GM19351 (cell line): Measurements from ENCODE around the gene MYH10.

Experiments used
- ATAC-seq: cut with Tn5 transposase; IDR thresholded peaks from one replicate; pipeline ENCODE4 v1.9.1; 2021; ENCODE audit warnings: mild to moderate bottlenecking, moderate library complexity; ENCODE audit not compliant: unreplicated experiment

The MYH10 gene

DNA sequence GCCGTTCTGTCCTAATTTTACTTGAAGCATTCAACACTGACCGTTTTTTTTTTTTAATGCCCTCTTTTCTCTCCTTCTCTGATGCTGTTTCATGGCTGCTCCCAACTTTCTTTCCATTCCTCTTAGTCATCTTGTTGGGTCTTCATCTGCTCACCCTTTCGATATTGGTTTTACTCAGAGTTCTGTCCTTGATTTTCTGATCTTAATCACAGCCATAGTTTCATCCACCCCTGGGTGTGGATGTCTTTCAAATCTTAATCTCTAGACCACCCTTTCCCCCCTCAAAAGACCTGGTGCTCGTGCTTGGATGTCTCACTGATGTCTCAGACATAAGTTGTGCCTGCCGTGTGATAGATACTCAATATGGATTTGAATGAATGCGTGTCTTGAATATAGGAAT lies 172.4 kb downstream of the MYH10 start:
- no peak for ATAC-seq

DNA sequence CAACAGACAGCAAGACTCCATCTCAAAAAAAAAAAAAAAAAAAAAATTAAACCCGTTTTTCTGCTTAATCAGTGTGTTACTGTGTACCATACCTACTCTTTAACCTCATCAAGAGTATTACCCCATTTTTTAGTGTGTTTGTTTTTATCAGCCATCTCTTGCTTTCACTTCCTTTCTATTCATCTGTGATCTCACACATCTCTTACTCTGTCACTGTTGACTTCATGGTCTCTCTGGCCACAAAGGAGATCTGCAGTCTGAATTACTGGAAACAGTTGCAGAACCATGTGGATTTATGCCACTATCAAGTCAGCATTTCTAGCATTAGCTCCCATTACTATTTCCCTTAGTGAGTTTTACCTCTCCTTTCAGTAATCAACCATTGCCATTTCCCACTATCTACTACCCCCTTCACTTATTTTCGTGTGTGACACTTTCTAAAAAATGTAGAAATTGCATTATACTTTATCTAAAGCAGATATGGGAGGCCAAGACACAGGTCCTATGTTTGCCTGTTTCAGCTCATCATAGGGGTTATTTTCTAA lies 174.8 kb downstream of the MYH10 start:
- no peak for ATAC-seq

DNA sequence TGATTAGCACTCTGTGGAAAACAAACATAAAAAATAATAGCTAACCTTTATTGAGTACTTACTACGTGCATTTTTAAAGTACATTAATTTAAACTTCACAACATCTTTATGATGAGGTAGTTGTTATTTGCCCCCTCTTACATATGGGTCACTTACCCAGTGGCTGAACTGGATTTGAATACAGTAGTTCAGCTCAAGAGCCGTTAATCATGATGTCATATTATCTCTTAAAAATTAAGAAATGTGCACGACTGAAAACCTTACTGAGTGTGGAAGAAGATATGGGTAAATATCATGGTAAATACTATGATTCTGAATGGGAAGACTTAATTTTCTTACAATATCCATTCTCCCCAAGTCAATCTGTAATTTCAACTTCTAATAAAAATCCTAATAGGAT lies 177.2 kb downstream of the MYH10 start:
- ATAC-seq = no peak

DNA sequence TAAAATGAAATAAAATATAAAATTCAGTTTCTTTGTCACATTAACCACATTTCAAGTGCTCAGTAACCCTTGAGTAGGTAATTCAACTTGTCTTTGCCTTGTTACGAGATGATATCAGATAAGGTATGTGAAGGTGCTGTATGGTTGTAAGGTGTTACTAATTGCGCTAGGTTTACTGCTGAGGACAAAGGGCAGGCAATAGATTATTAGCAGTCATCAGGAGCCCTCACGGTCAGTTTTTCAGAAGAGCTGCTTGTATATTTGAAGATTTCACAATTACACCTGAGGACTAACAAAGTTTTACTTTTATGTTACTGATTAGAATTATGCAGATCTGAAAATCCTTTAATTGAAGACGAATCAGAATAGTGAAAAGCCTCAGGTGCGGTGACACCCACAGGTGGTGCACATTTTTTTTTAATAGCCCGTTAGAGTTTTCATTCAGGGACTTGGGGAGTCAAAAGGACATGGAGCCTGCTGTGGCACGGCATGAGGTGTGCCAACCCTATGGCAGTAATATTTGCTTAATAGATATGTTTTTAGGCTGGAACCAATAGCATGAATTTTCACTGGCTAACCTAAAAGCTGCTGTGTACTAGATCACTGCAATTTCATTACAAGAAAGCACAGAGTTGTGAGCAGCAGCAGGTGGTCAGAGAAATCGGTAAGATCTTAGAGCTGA lies 178.5 kb downstream of the MYH10 start:
- no peak for ATAC-seq

DNA sequence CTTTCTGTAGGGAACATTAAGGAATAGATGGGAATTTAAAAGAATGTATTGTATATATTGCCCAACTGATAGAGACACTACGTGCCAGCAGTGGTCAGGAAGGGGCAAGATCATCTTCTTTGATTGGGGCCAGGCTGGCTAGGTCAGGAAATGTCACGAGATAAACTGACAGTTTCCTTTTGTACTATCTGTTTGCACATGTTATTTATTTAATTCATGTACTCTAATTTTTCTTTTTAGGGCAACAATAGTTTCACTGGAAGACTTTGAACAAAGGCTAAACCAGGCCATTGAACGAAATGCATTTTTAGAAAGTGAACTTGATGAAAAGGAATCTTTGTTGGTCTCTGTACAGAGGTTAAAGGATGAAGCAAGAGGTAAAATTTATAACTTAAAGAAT lies 182.2 kb downstream of the MYH10 start:
- ATAC-seq = no peak

DNA sequence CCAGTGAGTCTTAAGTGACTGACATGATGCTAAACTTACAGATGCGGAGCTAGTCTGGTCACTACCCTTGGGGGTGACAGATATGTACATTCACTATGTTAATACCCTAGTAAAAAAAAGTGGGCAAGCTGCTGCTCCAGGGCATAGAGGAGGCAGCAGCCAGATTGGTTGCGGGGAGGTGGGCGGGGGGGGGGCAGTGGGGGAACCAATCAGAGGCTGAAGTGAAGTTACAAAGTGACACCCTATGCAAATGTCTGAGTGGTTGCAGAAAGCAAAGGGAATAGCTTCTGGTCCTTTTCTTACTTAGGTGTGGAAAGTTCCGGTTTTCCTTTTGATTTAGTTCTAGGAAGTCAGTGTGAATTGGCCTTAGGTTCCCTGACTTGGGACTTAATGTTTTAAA lies 182.7 kb downstream of the MYH10 start:
- no peak for ATAC-seq

DNA sequence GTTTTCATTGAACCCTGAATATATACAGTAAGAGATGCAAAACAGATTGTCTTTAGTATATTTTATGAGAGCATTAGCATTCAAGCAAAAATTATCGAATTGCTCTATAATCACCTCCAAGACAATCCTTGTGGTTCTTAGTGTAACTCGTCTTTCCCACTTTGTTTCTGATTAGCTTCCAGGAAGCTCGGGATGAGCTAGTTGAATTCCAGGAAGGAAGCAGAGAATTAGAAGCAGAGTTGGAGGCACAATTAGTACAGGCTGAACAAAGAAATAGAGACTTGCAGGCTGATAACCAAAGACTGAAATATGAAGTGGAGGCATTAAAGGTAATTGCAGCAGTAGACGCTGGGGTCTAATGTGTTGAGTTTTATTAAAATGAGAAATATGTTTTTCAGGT lies 185.0 kb downstream of the MYH10 start:
- no peak for ATAC-seq

DNA sequence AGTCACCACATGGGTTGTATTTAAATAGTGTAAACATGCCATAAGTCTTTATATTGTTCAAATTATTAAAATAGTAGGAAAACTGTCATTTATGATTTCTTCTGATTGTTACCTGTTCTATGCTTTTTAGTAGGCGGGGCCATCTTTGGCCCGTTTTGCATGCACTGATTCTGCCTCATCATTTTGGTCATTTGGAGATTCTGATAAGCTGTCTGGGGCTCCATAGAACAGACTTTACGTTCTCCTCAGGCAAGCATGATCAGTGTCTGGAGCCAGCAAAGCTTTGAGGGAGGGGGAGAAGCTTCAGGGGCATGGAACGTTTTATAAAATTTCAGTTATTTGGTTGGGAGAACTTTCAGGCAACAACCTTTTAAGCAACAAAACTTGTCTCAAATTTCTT lies 186.0 kb downstream of the MYH10 start:
- ATAC-seq = no peak

DNA sequence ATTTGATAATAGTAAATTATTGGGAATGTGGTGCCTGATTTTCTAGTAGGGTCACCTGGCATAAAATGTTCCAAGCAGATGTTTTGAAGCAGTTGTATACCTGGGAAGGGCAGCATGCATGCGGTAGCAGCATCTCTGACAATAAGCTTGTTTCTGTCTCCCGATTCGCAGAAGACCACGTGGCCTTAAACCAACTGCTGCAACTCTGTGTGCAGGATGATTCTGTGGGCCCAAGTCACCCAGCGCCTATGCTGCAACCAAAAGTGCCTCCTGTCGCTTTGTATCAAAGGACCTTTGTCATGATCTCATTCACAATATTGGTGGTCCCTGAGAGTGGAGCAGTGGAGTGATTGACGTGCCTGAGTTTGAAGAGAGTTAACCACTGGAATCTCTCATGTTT lies 186.8 kb downstream of the MYH10 start:
- no peak for ATAC-seq

DNA sequence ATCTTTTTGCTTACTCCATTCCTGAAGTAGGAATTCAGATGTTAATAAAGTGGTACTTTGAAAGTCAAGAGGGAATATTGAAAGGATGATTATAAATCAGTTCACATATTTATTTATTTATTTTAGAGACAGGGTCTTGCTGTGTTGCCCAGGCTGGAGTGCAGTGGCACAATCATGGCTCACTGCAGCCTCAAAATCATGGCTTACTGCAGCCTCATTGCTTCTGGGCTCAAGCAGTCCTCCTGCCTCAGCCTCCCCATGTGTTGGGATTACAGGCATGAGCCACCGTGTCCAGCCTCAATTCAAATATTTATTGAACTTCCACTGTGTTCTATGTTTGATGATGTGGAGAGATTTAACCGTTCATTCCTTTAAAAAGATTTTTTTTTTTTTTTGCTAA lies 188.2 kb downstream of the MYH10 start:
- ATAC-seq = no peak

DNA sequence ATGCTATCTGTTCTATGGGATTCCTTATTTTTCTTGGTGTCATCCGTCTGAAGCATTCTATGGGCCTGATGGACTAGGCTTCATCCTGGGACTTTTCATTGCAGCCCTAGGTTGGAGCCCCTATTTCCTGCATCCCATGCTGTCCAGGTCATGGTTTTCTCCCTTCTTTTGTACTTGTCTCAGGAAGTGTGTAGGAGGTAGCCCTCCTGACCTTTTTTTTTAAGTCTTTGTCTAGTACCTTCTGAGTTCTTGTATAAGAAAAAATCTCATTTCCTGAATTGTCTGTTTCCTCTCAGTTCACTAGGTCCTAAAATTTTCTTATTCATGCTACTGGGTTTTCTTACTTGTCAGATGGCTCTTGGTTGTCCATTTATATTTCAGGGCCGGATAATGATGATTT lies 188.8 kb downstream of the MYH10 start:
- no peak for ATAC-seq

DNA sequence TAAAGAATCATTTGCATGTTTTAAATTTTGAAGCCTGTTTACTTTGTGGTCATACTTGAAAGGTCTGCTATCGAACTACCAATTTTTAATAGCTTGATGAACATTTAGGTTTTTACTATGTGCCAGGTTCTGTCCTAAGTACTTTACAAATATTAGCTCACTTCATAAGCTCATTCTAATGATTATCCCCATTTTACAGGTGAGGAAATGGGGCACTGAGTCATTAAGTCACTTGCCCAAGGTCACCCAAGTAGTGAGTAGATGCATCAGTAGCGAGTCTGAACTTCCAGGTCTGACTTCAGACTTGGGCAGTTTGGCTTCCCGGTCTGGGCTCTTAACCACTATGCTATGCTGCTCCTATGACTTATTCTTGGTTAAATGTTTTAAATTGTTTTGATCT lies 190.8 kb downstream of the MYH10 start:
- no peak for ATAC-seq

DNA sequence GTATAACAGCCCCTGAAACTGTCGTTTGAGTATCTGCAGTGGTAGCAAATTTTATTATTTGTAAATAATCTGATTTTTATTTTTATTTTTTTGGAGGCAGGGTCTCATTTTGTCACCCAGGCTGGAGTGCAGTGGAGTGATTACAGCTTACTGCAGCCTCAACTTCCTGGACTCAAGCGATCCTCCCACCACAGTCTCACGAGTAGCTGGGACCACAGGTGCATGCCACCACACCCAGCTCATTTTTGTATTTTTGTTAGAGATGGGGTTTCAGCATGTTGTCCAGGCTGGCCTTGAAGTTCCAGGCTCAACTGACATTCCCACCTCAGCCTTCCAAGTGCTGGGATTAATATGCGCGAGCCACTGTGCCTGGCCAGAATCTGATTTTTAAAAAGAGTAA lies 192.1 kb downstream of the MYH10 start:
- no peak for ATAC-seq

DNA sequence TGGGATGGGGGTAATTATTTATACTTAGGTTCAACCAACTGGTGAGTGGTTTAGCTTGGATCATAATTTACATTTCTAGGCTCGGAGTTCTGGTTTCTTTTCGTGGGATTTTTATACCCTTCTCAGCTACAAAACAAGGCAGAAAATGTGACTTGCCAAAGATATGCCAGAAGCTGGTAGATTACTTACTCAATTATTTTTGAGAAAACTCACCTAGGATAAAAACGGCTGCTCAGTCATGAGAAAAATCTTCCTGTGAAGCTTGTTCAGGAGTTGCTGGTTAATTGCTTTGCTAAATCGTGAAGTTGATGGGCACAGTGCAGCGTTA lies 193.7 kb downstream of the MYH10 start:
- ATAC-seq = no peak

DNA sequence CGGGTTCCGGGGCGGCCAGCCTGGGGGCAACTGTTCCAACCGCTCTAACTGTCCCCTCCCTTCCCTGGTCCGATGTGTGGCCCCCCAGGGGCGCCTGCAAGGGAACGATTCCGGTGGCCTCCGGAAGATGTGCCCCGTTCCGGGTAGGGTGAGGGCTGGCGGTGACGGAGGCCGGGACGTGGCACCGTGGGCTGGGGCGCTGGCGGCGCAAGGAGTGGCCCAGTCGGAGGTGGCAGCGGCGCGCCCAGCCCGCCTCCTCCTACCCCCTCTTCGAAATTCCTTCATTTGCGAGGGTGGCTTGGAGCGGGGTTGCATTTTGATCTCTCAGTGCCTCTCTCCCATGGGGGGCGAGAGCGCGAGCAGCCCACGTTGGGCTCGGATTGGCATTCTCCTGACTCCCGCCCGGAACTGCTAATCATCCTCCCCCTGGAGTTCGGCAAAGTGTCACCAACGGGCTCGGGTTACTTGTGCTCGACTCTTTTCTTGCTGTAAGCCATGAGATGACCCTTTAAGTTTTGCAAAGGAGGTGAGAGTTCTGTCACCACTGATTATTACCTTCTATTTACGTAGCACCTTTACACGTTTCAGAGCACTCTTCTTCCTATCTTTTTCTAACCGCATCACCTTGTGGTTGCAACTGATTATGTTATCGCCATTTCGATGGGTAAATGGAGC lies 194.2 kb downstream of the MYH10 start:
- ATAC-seq = peak; percentile 40

DNA sequence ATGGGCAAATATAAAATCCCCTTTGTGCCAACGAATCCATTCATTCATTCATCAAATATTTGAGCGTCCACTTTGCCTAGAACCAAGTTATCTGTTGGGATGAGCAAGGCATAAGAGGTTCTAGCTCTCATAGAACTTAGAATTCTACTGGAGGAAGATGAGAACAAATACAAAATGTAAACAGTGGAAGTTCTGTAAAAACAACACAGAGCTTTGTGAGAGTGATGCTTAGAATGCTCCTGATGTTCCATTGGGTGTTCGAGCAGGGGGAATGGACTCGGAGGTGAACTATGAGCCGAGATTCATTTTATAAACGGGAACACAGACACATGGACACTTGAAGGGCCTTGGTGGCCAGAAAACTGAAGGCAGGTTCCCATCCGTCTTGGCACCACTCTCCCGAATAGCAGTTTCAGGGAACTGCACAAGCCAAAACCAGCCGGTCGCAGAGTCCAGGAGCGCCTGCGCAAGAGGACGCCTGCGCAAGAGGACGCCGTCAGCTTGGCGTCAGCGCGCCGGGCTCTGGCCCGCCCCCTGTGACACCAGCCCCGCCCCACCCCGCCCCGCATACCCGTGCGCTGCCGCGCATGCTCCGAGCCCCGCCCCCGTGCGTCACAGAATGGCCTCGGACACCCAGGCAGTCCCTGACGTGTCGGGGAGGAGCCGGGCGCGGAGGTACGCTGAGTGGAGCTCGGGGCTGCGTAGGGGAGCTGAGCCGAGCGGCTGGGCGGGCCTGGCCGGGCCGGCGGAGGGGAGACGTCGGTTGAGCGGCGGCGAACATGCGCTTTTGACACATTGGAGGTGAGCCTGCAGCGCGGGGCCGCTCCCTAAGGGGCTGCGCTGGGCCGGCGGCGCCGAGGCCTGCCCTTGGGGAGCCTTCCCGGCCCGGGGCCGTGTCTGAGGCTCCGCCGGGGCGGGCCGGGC lies 195.0 kb downstream of the MYH10 start, which contains the start of gene NDEL1:
Gene NDEL1 (plus strand): TSS at position 640 of the 924 bp plus-strand sequence. CDS start 8,388 bp downstream, outside the sequence.
- ATAC-seq = peak; percentile 96

DNA sequence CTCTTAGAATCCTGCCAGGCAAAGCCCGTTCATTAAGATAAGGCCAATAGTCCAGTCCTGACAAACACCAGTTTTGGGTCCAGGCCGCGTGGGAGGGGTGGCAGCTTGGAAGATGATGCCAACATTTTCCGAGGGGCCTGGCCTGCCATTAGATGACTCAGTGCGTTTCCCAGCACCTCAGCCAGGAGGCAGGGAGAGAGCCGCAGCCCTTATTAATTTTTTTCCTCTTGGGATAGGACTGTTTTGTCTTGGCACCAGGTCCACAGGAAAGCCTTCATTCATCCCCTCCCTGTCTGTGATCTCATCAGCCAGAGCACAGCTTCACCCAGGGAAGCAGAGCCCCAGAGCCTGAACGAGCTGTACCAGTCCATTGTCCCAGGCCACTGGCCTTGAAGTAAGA lies 199.6 kb downstream of the MYH10 start:
- no peak for ATAC-seq

DNA sequence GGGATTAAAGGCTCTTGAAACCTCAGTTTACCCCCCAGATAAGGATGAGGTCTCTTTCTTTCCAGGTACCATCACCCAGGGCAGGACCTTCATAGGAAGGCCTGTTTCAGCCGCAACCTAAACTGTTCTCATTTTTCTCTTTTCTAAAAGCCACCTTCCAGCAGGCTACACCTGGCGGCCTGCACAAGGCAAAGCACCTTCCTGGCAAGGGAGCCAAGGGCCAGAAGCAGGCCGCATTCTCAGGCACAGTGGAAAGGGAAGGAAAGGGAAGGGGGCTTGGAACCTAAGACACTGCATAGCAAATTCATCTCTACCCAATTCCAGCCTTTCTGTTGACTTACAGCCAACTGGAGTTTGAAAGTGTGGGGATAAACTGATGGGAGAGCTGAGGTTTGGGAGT lies 203.7 kb downstream of the MYH10 start:
- no peak for ATAC-seq

DNA sequence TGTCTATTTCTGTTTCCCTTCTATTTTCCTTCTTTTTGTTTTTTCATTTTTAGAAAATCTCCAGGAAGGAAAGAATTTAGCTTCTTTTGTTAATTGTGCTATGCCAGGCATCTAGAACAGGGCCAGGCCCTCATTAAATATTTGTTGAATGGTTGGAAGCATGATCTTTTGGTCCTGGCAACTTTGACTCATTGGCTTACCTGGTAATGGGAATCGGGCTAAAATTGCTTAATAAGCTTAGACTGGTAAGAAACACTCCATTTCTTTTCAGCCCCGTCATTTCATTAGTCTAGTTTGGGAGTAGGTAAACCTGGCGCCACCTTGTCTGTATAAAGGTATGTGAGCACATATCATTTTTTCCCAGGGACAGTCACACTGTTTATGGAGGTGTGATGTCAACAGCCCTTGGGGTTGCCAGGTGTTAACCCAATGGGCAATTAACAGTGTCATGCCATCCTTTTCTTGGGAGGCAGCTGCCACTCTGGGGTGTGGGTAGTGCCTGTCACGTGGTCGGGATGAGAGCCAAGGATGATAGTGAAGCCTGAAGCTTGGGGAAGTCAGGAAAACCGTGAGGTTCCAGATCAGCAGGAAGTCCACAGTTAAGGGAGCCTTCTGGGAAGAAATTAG lies 204.3 kb downstream of the MYH10 start:
- no peak for ATAC-seq
